ENCODE measurements around the gene RUNX1. TPM values are rescaled to one million over a fixed set of nuclear protein-coding genes. Genes with fewer than 3 reads are reported as not detected.

Gene RUNX1
- total and polyA plus RNA-seq, 8 donors, result 7.5 to 89.6 (median 10.8) TPM

DNA sequence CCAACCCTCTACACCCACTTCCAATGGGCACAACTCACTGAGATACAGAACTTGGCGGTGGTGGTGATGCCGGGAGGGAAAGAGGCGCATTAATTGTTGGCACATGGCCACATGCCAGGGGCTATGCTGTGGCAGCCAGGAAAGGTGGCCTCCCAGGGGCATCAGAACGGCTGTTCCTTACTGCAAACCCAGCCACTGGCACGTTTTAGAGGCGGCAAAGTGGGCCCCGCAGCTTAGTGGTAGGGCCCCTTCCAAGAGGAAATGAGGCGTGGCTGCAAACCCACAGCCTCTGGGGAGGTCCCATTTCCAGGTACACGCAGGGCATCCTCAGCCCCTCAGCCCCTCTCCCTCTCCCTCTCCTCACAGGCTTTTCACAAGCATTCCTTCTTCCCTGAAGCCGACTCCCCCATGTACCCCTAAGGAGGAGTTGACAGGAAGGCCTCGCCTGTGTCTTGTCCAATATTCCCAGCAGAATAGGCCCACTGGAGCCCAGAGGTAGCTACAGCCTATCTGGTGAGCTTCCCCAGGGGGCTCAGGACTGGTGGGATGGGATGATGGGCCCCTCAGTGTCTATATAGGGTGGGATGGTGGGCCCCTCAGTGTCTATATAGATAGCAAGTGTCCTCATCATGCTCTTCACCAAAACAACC is 214.1 kb downstream of the RUNX1 start:
- Histone ChIP-seq H3K36me3 (peaks cover 0 to 52% of the 10 kb centered on the region in 2 donors), H3K4me3 (no peak overlapping the region), H3K27me3 (no peaks in the 10 kb centered on the region), H3K4me1 (peaks cover 43 to 99% of the 10 kb centered on the region in 2 donors), H3K9me3 (no peaks in the 10 kb centered on the region), H3K27ac (peak overlapping the region; percentile 85)
- ATAC-seq (no peak), DNase-seq (no peak)
- no peak for TF ChIP-seq CTCF (IDR thresholded peaks at IDR 0.05)
- intact Hi-C loops (cut with DNase I), result no loop called here

DNA sequence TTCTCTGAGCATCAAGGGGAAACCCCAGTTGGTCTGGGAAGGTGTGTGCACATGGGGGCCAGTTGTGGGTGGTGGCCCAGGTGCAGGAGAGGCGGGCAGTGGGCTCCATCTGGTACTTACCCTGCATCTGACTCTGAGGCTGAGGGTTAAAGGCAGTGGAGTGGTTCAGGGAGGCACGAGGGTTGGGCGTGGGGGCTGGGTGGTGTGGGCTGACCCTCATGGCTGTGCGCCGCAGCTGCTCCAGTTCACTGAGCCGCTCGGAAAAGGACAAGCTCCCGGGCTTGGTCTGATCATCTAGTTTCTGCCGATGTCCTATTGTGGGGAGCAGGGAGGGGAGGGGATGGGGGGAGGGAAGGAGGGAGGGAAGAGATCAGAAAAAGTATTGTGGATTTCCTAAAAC is 214.8 kb downstream of the RUNX1 start:
- peak overlapping the region in 1 of 2 donors; percentile 85 for H3K27ac ChIP-seq
- DNase-seq, result no peak

DNA sequence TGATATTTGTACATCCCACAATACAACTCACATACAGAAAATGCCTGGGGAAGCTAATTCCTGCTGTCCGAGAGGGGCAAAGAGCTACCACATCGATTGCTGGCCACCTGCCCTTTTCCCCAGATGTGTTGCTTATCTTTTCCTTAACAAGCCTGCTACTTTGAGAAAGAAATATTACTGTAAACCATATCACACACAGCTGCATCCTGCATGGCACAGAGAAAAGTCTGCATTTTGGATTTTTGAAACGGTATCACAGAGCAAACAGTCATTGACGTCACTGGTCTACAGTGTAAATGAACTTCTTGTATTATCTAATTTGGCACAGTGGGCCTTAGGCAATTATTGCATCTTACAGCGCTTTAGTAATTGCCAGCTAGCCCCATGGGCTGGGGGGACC is 215.6 kb downstream of the RUNX1 start:
- peaks cover 34 to 97% of the 10 kb centered on the region in 2 donors for H3K4me1 ChIP-seq
- H3K36me3 ChIP-seq, result peaks cover 0 to 56% of the 10 kb centered on the region in 2 donors
- intact Hi-C loops (cut with DNase I), result no loop called here
- H3K4me3 ChIP-seq, result no peak overlapping the region
- H3K9me3 ChIP-seq, result no peaks in the 10 kb centered on the region
- no peak for ATAC-seq
- no peak for TF ChIP-seq CTCF (IDR thresholded peaks at IDR 0.05)
- no peaks in the 10 kb centered on the region for H3K27me3 ChIP-seq
- peak overlapping the region in 1 of 2 donors; percentile 85 for H3K27ac ChIP-seq
- DNase-seq, result no peak

More for the DNA sequence above, 214.8 kb downstream of the RUNX1 start:
- Histone ChIP-seq H3K9me3 (no peaks in the 10 kb centered on the region), H3K27me3 (no peaks in the 10 kb centered on the region), H3K4me3 (no peak overlapping the region), H3K36me3 (peaks cover 0 to 53% of the 10 kb centered on the region in 2 donors), H3K4me1 (peaks cover 38 to 97% of the 10 kb centered on the region in 2 donors)
- TF ChIP-seq CTCF (IDR thresholded peaks at IDR 0.05), result no peak
- intact Hi-C loops (cut with DNase I), result no loop called here
- ATAC-seq, result no peak

DNA sequence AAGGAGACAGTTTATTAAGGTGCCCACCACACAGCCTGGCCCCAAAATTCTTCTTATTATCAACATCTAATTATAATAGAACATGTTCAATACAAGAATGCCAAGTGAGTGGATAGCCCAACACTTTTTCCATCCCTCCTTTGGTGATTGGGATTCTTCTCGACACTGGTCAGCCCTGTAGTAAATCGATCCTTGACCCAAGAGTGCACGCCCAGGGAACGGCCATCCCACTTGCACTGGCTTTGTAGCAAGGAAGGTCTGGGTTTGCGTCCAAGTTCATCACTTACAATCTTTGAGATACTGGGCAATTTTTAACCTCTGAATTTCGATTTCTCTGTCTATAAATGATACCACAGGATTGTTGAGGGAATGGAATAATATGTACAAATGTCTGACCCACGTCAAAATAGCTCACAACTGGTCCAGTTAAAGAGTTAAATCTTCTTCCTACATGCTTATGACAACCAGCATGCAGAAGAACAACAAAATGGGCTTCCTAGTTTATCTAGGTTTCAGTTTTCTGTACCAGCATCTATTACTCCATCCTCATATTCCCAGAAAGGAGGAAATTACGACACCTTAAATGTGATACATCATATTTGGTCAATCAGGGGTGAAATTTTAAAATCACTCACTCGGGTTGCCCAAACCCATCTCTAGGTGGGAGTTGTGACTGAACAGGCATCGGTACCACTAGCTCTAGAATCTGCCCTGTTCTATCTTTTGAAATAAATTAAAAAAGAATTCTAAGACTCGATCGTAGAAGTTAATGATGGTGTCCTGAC is 218.5 kb downstream of the RUNX1 start:
- peak overlapping the region in 1 of 2 donors; percentile 75 for H3K27ac ChIP-seq
- peaks cover 0 to 85% of the 10 kb centered on the region in 2 donors for H3K36me3 ChIP-seq
- H3K9me3 ChIP-seq, result no peaks in the 10 kb centered on the region
- DNase-seq (no peak), ATAC-seq (no peak)
- no peak for TF ChIP-seq CTCF (IDR thresholded peaks at IDR 0.05)
- peaks cover 11 to 97% of the 10 kb centered on the region in 2 donors for H3K4me1 ChIP-seq
- intact Hi-C loops (cut with DNase I), result no loop called here
- no peaks in the 10 kb centered on the region for H3K27me3 ChIP-seq
- no peak overlapping the region for H3K4me3 ChIP-seq
